K562 (cell line): ENCODE measurements around the gene UTP14C. TPM values are rescaled to one million over a fixed set of nuclear protein-coding genes. Genes with fewer than 3 reads are reported as not detected.

Experiments used
- ATAC-seq: fragments of 200-7000 bp; cut with Tn5 transposase; 3 replicates; pipeline ENCODE4 v1.9.1; 2020; ENCODE audit warnings: moderate library complexity
- BruUV-seq: library from RNA; stranded (reverse); fragments of 400-500 nt; replicated peaks from 2 replicates; lab custom pipeline; 2021; lab: Mats Ljungman, UMichigan
- CTCF ChIA-PET: fragments of 300-600 bp; formaldehyde crosslinking; extraction: SDS; loops from one replicate; lab custom pipeline; 2021; ENCODE audit warnings: low intra/inter-chr PET ratio; lab: Yijun Ruan, JAX
- POLR2A ChIA-PET: fragments of 300-600, 350-650 bp; sonication (Branson Sonifier 250); formaldehyde crosslinking; extraction: SDS; loops from one replicate; lab custom pipeline; 2021; ENCODE audit warnings: antibody characterized with exemption, inconsistent platforms; lab: Yijun Ruan, JAX
- DNase-seq, 4 experiments: peaks; one replicate each; pipeline versions ENCODE4 v3.0.0 to v3.0.0-alpha.2; 2011 to 2018; ENCODE audit warnings: low spot score in 3 of 4, mixed read lengths in 3 of 4; ENCODE audit errors: extremely low read depth in 1 of 4
- FAIRE-seq: peaks from 2 replicates; lab custom pipeline; 2011; peaks lifted over from hg19 to GRCh38; lab: Jason Lieb, UNC
- H2AFZ ChIP-seq: 2 replicates; pipeline ENCODE4 v1.6.0; 2011; ENCODE audit warnings: low read depth, low read length, control low read depth, inconsistent platforms
- H3K27ac ChIP-seq: fragments of 200-600 bp; 3 replicates; pipeline ENCODE4 v1.8.0; 2011; ENCODE audit warnings: low read depth, mild to moderate bottlenecking, control low read depth, inconsistent platforms, low read length, moderate library complexity, mixed read lengths; ENCODE audit errors: extremely low read depth
- H3K27me3 ChIP-seq, 2 experiments: fragments of 300-600 bp in 1 of 2; 2 replicates in 1 of 2; 3 replicates in 1 of 2; pipeline versions ENCODE4 v1.6.0 to v1.8.0; 2011; ENCODE audit warnings: inconsistent platforms in 2 of 2, low read length in 2 of 2, mild to moderate bottlenecking in 1 of 2, mixed read lengths in 1 of 2, moderate library complexity in 1 of 2; ENCODE audit not compliant: control insufficient read depth in 2 of 2, insufficient read depth in 2 of 2
- H3K36me3 ChIP-seq: fragments of 300-600 bp; 3 replicates; pipeline ENCODE4 v1.8.0; 2011; ENCODE audit warnings: mild to moderate bottlenecking, low read length, inconsistent platforms; ENCODE audit not compliant: control insufficient read depth, insufficient read depth
- H3K4me1 ChIP-seq, 2 experiments: fragments of 200-600 bp in 1 of 2; replicated peaks in 1 of 2; 2 replicates in 1 of 2; 3 replicates in 1 of 2; pipeline versions ENCODE4 v1.5.1 to v1.8.0; 2011; ENCODE audit warnings: inconsistent platforms in 2 of 2, low read length in 2 of 2, mild to moderate bottlenecking in 1 of 2, mixed read lengths in 1 of 2, moderate library complexity in 1 of 2; ENCODE audit not compliant: control insufficient read depth in 2 of 2, insufficient read depth in 2 of 2
- H3K4me2 ChIP-seq: 2 replicates; pipeline ENCODE4 v1.6.1; 2011; ENCODE audit warnings: low read length, control low read depth, inconsistent platforms, mixed read lengths; ENCODE audit not compliant: insufficient read depth
- H3K4me3 ChIP-seq: fragments of 200-600 bp; sonication (generic), shearing (Covaris generic); 2 replicates; pipeline ENCODE4 v1.5.1; 2016; ENCODE audit warnings: control low read depth, inconsistent platforms
- H3K79me2 ChIP-seq: fragments of 200-600 bp; 3 replicates; pipeline ENCODE4 v1.8.0; 2011; ENCODE audit warnings: low read length, inconsistent platforms; ENCODE audit not compliant: control insufficient read depth, insufficient read depth
- H3K9ac ChIP-seq, 2 experiments: 2 replicates each; pipeline versions ENCODE4 v1.6.0 to v1.6.1; 2011; ENCODE audit warnings: low read depth in 2 of 2, low read length in 2 of 2, control low read depth in 1 of 2, inconsistent platforms in 1 of 2, mild to moderate bottlenecking in 1 of 2, mixed read lengths in 1 of 2; ENCODE audit not compliant: insufficient read depth in 1 of 2
- H3K9me1 ChIP-seq: one replicate; pipeline ENCODE4 v1.6.0; 2011; ENCODE audit warnings: inconsistent platforms, mild to moderate bottlenecking, low read length, moderate library complexity; ENCODE audit not compliant: control insufficient read depth, insufficient read depth
- H3K9me3 ChIP-seq: replicated peaks from 2 replicates; pipeline ENCODE4 v1.5.1; 2011; ENCODE audit warnings: low read depth, low read length, inconsistent platforms; ENCODE audit not compliant: control insufficient read depth, insufficient read depth
- H4K20me1 ChIP-seq: replicated peaks from 2 replicates; pipeline ENCODE4 v1.6.1; 2011; ENCODE audit warnings: low read length, inconsistent platforms, mixed read lengths; ENCODE audit not compliant: control insufficient read depth, insufficient read depth
- BCOR ChIP-seq: fragments of 450-650 bp; IDR thresholded peaks from 2 replicates; pipeline ENCODE4 v1.6.1; 2016
- CREM ChIP-seq: IDR thresholded peaks from 2 replicates; pipeline ENCODE4 v1.6.1; 2014; ENCODE audit warnings: antibody characterized with exemption, low read depth
- DACH1 ChIP-seq: fragments of 450-650 bp; IDR thresholded peaks from 2 replicates; pipeline ENCODE4 v1.6.1; 2018; ENCODE audit not compliant: partially characterized antibody
- FOXA3 ChIP-seq, 2 experiments: fragments of 450-650 bp in 1 of 2; sonication (generic) in 1 of 2; formaldehyde crosslinking; IDR thresholded peaks in 1 of 2; conservative IDR thresholded peaks in 1 of 2; 2 replicates each; pipeline versions ENCODE4 v1.4.0 to v1.8.0; 2020 to 2022; ENCODE audit warnings: mild to moderate bottlenecking in 2 of 2, missing genetic modification reagents in 1 of 2
- NFRKB ChIP-seq: fragments of 450-650 bp; IDR thresholded peaks from 2 replicates; pipeline ENCODE4 v1.6.1; 2016; ENCODE audit warnings: low read depth
- PHF8 ChIP-seq: fragments of 200-600 bp; sonication (generic); IDR thresholded peaks from 2 replicates; pipeline ENCODE4 v1.6.1; 2012; ENCODE audit warnings: mixed run types, mild to moderate bottlenecking, inconsistent platforms, low read length, moderate library complexity, borderline replicate concordance
- POLR2A ChIP-seq: fragments of 450-650 bp; conservative IDR thresholded peaks from 2 replicates; pipeline ENCODE4 v1.6.1; 2016
- RBFOX2 ChIP-seq: fragments of 200-400 bp; formaldehyde crosslinking; IDR thresholded peaks from 2 replicates; pipeline ENCODE4 v1.6.1; 2017; ENCODE audit warnings: low read depth, mild to moderate bottlenecking, low read length, moderate library complexity
- RHOXF2B ChIP-seq: fragments of 250-450 bp; sonication (Bioruptor Pico); conservative IDR thresholded peaks from 2 replicates; pipeline ENCODE4 v1.5.1; 2021
- SMAD4 ChIP-seq: fragments of 250-450 bp; sonication (Bioruptor Pico); conservative IDR thresholded peaks from 2 replicates; pipeline ENCODE4 v1.8.0; 2021; ENCODE audit warnings: inconsistent platforms, mild to moderate bottlenecking, moderate library complexity
- WGBS: fragments of 100-300 bp; shearing (Covaris generic); methylation state at CpG from one replicate; pipeline ENCODE4 v1.1.6; 2016; ENCODE audit warnings: low coverage, mixed read lengths; ENCODE audit not compliant: insufficient coverage; ENCODE audit errors: missing lambda C conversion rate; 5-methylcytosine and 5-hydroxymethylcytosine counted together
- in situ Hi-C: fragments of 300-500 bp; cut with MboI; formaldehyde crosslinking; loops from 4 replicates; pipeline ENCODE4 v1.15.0; 2018; ENCODE audit warnings: inconsistent platforms, mixed read lengths
- intact Hi-C: fragments of 100-400 bp; cut with micrococcal nuclease; formaldehyde crosslinking; loops from 2 replicates; pipeline ENCODE4 v1.14.2; 2022
- polyA plus RNA-seq, 8 experiments: library from polyadenylated mRNA; depleted of rRNA in 4 of 8; stranded (reverse) in 5 of 8; unstranded in 3 of 8; fragments of >200 nt; fragmentation: Nextera tagmentation in 2 of 8; fragmentation: Illumina TruSeq in 1 of 8; extraction: Ambion mirVana in 2 of 8; extraction: Trizol in 1 of 8; gene quantifications; 2 replicates each; pipeline versions ENCODE4 v1.2.1 to v1.2.3, GENCODE V29; 2011 to 2014; ENCODE audit warnings: inconsistent platforms in 1 of 8, missing spikeins in 1 of 8
- total RNA-seq, 7 experiments: library from RNA; depleted of rRNA in 6 of 7; stranded (reverse); fragments of >200 nt in 6 of 7; fragmentation: Illumina TruSeq in 2 of 7; extraction: Trizol in 2 of 7; gene quantifications; 2 replicates each; pipeline versions ENCODE4 v1.2.1 to v1.2.3, GENCODE V29; 2011 to 2021; ENCODE audit warnings: low replicate concordance in 1 of 7
- TF ChIP-seq, protein P1 (sequence below), 3 experiments: fragments of 200-800 bp in 1 of 3; sonication (Bioruptor generic) in 1 of 3; sonication (generic) in 1 of 3; formaldehyde crosslinking in 1 of 3; IDR thresholded peaks; 2 replicates each; pipeline versions ENCODE4 v1.6.1 to v1.8.0; 2016 to 2022; ENCODE audit warnings: mild to moderate bottlenecking in 2 of 3, missing compliant biosample characterization in 2 of 3, missing genetic modification characterization in 2 of 3, missing genetic modification reagents in 1 of 3
- TF ChIP-seq, protein P2 (sequence below), 2 experiments: fragments of 450-650 bp; formaldehyde crosslinking in 1 of 2; IDR thresholded peaks; 2 replicates each; pipeline versions ENCODE4 v1.4.0 to v1.6.1; 2014 to 2020; ENCODE audit warnings: mild to moderate bottlenecking in 2 of 2, borderline replicate concordance in 1 of 2, low read depth in 1 of 2

Gene UTP14C
- total and polyA plus RNA-seq, 9 of the 15 experiments (the other 6 are each of a cell fraction or from before 2014, with no cell fraction given): 3.4 to 10.3 (median 6.0) TPM

DNA sequence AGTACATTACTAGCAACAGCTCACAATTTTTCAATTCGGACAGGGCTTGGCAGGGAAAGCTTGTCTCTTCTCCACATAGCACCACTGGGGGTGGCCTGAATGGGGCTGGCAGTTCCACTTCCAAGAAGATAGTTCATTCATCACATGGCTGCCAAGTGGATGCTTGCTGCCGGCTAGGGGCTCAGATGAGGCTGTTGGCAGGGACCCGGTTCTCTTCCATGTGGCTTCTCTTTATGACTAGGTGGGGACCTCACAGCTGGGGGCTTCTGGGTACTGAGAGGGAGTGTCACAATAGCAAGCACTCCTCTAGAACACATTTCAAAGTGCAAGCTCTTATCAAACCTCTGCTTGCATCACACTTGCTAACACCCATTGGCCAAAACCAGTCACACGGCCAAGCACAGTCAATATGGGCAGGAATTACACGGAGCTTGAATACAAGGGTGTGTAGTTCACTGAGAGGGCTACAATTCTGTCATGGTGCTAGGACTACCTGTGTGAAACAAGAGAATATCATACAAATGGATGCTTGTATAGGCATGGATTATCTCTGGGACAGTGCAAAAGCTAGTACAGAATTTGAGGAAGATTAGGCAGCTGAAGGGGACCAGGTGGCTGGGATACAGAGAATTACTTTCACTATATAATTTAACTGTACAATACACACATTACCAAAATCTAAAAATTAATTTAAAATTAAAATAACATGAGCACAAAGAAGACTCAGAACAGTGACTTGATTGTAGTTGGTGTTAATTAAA, 45.5 kb upstream of the UTP14C start:
- Histone ChIP-seq H3K4me2 (peak overlapping the region; percentile 73), H3K9me3 (no peaks in the 10 kb centered on the region), H3K4me3 (peak overlapping the region; percentile 4; the same call in 1 of the 2 replicates), H3K9me1 (no peaks in the 10 kb centered on the region), H3K9ac (peak overlapping the region in 1 of 2 experiments; percentile 60; a peak in 2 of 4 replicates), H2AFZ (peak overlapping the region; percentile 56), H4K20me1 (no peaks in the 10 kb centered on the region), H3K79me2 (peaks cover 82% of the 10 kb centered on the region), H3K36me3 (peaks cover 7% of the 10 kb centered on the region; the same call in 1 of the 3 replicates), H3K27me3 (no peaks in the 10 kb centered on the region), H3K27ac (peak overlapping the region; percentile 67), H3K4me1 (peaks cover 13 to 42% of the 10 kb centered on the region in 2 experiments)
- ATAC-seq (peak; percentile 92), DNase-seq (peak; percentile 65 to 80 (median 71)), FAIRE-seq (peak; percentile 93)
- intact Hi-C loops: no loop called here
- in situ Hi-C loops: no loop called here
- ChIA-PET POLR2A (interaction anchor here (0.7 to 1.1 kb wide), 5 partner anchors 13 to 126 kb away, joined by 3 to 4 read pairs (median 3); no protein-coding TSS in a partner anchor), CTCF (no interaction called here)
- no TSS peak for BruUV-seq
- 2% methylated on average over 4 of the region's 5 CpGs for WGBS
- TF ChIP-seq SMAD4 (CRISPR knock-in tag): 0 out of 2 replicates have a peak, but pooled peaks have one; percentile 26
- TF ChIP-seq NFRKB: 0 out of 2 replicates have a peak, but pooled peaks have one; percentile 45
- TF ChIP-seq PHF8: peak; percentile 12; the same call in 1 of the 2 replicates
- TF ChIP-seq FOXA3 (CRISPR knock-in tag; conservative IDR thresholded peaks at IDR 0.05 in 1 of 2, IDR thresholded peaks at IDR 0.05 in 1 of 2): peak; percentile 70 to 74; a peak in 3 of 4 replicates
- TF ChIP-seq, protein P1, sequence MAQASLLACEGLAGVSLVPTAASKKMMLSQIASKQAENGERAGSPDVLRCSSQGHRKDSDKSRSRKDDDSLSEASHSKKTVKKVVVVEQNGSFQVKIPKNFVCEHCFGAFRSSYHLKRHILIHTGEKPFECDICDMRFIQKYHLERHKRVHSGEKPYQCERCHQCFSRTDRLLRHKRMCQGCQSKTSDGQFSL (CRISPR knock-in tag; IDR thresholded peaks at IDR 0.05): no peak
- TF ChIP-seq, protein P1 (tag; IDR thresholded peaks at IDR 0.05): no peak
- TF ChIP-seq DACH1: peak; percentile 35
- TF ChIP-seq BCOR: no peak
- no peak for TF ChIP-seq RHOXF2B (CRISPR knock-in tag)
- TF ChIP-seq CREM: peak; percentile 43; the same call in 1 of the 2 replicates
- TF ChIP-seq, protein P2, sequence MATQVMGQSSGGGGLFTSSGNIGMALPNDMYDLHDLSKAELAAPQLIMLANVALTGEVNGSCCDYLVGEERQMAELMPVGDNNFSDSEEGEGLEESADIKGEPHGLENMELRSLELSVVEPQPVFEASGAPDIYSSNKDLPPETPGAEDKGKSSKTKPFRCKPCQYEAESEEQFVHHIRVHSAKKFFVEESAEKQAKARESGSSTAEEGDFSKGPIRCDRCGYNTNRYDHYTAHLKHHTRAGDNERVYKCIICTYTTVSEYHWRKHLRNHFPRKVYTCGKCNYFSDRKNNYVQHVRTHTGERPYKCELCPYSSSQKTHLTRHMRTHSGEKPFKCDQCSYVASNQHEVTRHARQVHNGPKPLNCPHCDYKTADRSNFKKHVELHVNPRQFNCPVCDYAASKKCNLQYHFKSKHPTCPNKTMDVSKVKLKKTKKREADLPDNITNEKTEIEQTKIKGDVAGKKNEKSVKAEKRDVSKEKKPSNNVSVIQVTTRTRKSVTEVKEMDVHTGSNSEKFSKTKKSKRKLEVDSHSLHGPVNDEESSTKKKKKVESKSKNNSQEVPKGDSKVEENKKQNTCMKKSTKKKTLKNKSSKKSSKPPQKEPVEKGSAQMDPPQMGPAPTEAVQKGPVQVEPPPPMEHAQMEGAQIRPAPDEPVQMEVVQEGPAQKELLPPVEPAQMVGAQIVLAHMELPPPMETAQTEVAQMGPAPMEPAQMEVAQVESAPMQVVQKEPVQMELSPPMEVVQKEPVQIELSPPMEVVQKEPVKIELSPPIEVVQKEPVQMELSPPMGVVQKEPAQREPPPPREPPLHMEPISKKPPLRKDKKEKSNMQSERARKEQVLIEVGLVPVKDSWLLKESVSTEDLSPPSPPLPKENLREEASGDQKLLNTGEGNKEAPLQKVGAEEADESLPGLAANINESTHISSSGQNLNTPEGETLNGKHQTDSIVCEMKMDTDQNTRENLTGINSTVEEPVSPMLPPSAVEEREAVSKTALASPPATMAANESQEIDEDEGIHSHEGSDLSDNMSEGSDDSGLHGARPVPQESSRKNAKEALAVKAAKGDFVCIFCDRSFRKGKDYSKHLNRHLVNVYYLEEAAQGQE (IDR thresholded peaks at IDR 0.05; ENCODE audit: borderline replicate concordance): peak; percentile 19; the same call in 1 of the 2 replicates
- TF ChIP-seq, protein P2 (CRISPR knock-in tag; IDR thresholded peaks at IDR 0.05; ENCODE audit: low read depth): no peak
- peak; percentile 59 for TF ChIP-seq RBFOX2
- peak; percentile 58; the same call in 1 of the 2 replicates for TF ChIP-seq POLR2A
